Uterus (tissue), 2 donors: ENCODE data around the gene VPS45.

ENCODE experiments used
- CTCF ChIP-seq, 4 experiments: fragments of 200-600 bp in 2 of 4; fragments of 450-650 bp in 2 of 4; sonication (generic) in 2 of 4; IDR thresholded peaks; one replicate each; pipeline ENCODE4 v1.5.1; 2016 to 2019; ENCODE audit warnings: antibody characterized with exemption in 4 of 4, mild to moderate bottlenecking in 2 of 4, moderate library complexity in 1 of 4
- POLR2A ChIP-seq, 2 donors: fragments of 450-650 bp; IDR thresholded peaks; one replicate each; pipeline ENCODE4 v1.6.1; 2016; ENCODE audit warnings: antibody characterized with exemption in 2 of 2, mild to moderate bottlenecking in 1 of 2, moderate library complexity in 1 of 2

DNA sequence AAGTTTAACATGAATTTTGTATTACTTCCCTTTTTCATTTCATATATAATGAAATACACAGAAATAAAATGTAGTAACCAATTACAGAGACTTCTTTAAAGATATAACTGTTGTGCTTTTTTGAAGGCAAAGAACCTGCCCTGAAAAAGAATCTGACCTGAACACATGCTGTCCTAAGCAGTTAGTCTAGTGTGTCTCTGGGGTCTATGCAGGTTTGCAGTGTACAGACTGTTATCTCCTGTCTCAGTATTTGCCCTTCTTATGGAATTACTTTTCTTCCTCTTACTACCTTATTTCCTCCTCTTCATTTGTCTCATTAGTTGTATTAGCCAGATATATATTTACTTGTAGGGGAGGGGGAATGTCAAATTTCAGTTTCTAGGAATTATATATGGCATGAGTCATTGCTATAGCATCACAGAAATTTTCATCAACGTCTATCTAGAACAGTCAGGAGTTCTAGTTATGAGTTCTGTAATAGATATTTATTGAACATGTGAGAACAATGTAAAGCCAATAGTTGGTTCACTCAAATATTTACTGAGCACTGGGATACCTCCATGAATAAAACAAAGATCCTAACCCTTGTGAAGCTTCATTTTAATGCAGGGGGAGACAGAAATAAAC is 53.8 kb downstream of the VPS45 start:
- TF ChIP-seq POLR2A (IDR thresholded peaks at IDR 0.05): no peak
- no peak for TF ChIP-seq CTCF (IDR thresholded peaks at IDR 0.05)
